Measurements from ENCODE around the gene ATP5ME.

Gene ATP5ME

DNA sequence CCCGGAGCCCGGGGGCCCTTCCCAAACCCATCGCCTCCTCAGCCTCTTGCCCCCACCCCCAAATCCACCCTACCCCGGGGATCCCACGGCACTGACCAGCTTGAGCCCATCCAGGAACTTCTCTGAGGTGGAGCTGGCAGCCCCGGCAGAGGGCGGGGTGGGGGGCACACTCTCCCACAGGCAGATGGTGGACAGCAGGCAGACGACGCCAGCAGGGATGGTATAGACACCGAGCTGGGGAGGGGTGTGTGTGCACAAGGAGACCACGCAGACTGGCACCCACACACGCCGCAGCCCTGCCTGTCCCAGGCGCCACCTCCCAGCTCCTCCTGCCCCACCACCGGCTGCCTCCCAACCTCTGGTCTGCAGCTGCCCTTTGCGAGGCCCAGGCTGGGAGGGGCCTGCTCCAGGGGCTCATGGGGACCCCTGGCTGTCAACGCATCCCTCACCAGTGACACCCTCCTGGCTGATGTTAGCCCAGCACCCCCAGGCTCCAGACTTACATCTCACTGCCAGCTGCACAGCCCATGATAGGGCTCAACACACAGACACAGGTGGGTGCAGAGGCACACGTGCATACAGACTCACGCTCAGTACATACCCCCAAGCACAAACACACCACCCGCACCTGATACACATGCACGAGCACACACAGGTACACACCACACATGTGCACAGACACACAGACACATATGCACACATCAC lies 10.7 kb upstream of the ATP5ME start:
- intact Hi-C loops (cut with DNase I; ENCODE audit: low total_unique reads): no loop called here
- H3K4me1 ChIP-seq: peaks cover 0 to 41% (median 22%) of the 10 kb centered on the region in 4 donors
- DNase-seq: no peak
- TF ChIP-seq, protein P1, sequence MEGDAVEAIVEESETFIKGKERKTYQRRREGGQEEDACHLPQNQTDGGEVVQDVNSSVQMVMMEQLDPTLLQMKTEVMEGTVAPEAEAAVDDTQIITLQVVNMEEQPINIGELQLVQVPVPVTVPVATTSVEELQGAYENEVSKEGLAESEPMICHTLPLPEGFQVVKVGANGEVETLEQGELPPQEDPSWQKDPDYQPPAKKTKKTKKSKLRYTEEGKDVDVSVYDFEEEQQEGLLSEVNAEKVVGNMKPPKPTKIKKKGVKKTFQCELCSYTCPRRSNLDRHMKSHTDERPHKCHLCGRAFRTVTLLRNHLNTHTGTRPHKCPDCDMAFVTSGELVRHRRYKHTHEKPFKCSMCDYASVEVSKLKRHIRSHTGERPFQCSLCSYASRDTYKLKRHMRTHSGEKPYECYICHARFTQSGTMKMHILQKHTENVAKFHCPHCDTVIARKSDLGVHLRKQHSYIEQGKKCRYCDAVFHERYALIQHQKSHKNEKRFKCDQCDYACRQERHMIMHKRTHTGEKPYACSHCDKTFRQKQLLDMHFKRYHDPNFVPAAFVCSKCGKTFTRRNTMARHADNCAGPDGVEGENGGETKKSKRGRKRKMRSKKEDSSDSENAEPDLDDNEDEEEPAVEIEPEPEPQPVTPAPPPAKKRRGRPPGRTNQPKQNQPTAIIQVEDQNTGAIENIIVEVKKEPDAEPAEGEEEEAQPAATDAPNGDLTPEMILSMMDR (IDR thresholded peaks at IDR 0.05): no peak
- peaks cover 0 to 4% (median 0%) of the 10 kb centered on the region in 3 donors for H3K36me3 ChIP-seq
- H3K9me3 ChIP-seq: no peaks in the 10 kb centered on the region
- peaks cover 0 to 60% of the 10 kb centered on the region in 2 donors for H3K27me3 ChIP-seq
- H3K27ac ChIP-seq: no peak overlapping the region
- H3K4me3 ChIP-seq: no peak overlapping the region

DNA sequence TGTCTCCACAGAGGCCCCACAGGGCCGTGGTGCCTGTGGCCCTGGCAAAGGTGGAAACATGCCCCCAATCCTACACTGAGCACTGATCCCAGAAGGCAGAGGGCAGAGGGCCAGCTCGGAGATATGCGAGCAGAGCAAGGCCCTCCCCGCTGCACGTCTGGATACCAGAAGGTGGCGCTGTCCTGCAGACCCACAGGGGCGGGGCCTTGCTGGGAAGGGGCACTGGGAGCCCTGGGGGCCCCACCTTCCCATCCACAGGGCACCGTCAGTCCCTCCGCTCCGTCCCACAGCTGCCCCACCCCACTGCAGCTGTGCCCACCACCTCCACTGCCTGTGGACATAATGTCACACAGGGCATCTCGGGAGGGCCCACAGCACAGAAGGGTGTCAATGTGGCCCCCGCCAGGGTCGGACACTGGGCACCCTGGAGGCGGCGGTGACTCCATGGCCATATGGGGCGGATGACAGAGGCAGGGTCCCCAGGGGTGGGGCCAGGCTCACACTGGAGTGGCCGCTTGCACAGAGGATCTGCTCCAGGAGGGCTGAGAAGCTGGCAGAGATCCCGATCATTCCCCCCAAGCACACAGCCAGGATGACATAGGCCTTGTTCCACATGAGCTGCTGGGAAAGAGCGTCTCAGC lies 10.0 kb upstream of the ATP5ME start:
- Histone ChIP-seq H3K27me3 (peaks cover 0 to 66% of the 10 kb centered on the region in 2 donors), H3K4me1 (peaks cover 0 to 36% (median 20%) of the 10 kb centered on the region in 4 donors), H3K9me3 (no peaks in the 10 kb centered on the region), H3K36me3 (peaks cover 0 to 4% (median 0%) of the 10 kb centered on the region in 3 donors), H3K27ac (no peak overlapping the region), H3K4me3 (no peak overlapping the region)
- DNase-seq: peak in 1 of 2 donors; percentile 58
- TF ChIP-seq, protein P1 (IDR thresholded peaks at IDR 0.05): peak; percentile 30 to 32
- intact Hi-C loops (cut with DNase I; ENCODE audit: low total_unique reads): no loop called here

DNA sequence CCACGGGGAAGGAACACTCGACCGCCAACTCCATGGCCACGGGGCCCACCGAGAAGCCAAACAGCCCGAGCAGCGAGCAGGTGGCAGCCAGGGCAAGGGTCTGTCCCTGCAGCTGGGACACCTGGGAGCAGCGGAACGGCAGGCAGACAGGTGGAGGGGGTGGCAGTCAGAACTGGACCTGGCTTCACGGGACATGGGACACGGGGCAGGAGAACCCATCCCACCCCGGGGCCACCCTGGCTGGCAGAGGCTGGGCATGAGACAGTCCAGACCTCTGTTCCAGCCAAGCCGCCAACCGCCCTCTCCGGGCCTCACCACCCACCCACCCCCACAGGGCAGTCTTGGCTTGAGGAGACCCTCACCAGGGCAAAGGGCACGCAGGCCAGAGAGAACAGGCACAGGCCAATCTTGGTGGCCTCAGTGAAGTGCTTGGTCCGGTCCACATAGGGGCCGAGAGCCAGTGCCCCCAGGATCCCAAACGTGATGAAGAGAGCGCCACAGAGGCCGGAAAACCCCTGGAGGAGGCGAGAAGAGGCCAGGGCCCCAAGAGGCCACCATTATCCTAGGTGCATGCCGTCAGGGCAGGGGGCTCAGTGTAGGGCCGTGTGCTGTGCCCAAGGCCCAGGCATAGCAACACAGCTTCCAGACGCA lies 9.3 kb upstream of the ATP5ME start:
- intact Hi-C loops (cut with DNase I; ENCODE audit: low total_unique reads): no loop called here
- no peak for DNase-seq
- Histone ChIP-seq H3K36me3 (peaks cover 0 to 4% (median 0%) of the 10 kb centered on the region in 3 donors), H3K4me3 (no peak overlapping the region), H3K9me3 (no peaks in the 10 kb centered on the region), H3K27me3 (peaks cover 0 to 66% of the 10 kb centered on the region in 2 donors), H3K27ac (no peak overlapping the region), H3K4me1 (peaks cover 0 to 29% (median 17%) of the 10 kb centered on the region in 4 donors)
- TF ChIP-seq, protein P1 (IDR thresholded peaks at IDR 0.05): no peak

DNA sequence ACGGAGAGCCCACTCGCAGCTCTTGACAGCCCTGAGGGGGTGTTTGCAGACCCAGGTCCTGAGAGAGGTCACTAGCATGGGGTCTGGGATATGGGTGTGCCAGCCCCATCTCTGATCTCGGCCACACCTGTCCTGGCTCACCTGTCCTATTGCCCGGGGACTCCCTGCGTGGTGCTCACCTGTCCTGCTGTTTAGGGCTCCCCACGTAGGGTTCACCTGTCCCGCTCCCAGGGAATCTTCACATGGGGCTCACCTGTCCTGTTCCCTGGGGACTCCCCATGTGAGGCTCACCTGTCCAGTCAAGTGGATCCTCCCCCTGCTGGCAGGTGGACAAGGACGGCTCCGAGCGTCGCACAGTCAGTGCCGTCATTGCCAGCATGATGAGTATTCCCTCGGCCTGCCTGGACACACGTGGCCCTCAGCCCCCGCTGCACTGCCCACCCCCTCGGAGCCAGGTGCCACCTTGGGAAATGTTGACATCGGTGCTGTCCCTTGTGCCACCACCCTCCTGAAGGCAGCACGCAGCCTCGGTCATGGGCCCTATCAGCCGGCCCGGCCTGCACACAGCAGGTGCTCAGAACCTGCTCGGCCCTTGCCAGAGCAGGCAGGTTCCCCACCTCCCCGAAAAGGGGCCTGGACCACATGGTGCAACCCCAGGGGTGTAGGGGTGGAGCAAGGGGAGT lies 8.6 kb upstream of the ATP5ME start:
- Histone ChIP-seq H3K9me3 (no peaks in the 10 kb centered on the region), H3K4me3 (no peak overlapping the region), H3K4me1 (peaks cover 0 to 27% (median 14%) of the 10 kb centered on the region in 4 donors), H3K27me3 (peaks cover 0 to 66% of the 10 kb centered on the region in 2 donors), H3K27ac (no peak overlapping the region), H3K36me3 (peaks cover 0 to 4% (median 0%) of the 10 kb centered on the region in 3 donors)
- DNase-seq: no peak
- intact Hi-C loops (cut with DNase I; ENCODE audit: low total_unique reads): no loop called here
- TF ChIP-seq, protein P1 (IDR thresholded peaks at IDR 0.05): no peak

DNA sequence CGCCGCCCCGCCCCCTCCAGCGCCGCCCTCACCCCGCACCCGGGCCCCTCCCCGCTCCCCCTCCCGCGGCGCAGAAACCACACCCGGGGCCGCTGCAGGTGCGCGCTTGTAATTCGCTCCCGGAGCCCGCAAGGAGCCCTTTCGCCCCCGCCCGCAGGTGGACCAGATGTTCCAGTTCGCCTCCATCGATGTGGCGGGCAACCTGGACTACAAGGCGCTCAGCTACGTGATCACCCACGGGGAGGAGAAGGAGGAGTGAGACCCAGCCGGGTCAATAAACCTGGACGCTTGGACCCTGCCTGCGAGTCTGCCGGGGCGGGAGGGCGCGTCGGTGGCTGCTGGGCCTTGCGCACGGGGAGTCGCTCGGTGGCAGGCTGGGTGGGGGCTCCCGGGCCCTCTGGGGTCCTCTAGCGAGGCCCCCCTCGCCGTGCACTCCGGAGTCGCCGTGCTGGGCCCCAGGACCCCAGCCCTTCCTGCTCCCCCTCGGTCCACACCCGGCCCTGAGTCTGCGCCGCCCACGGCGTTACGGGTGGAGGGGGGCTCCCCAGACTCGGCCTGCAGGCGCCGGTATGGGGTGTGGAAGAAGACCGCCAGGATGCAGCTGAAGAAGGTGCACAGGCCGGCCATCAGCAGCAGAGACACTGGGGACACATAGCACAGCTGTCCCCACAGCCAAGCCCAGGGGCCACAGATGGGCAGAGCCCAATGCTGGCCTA lies 7.8 kb upstream of the ATP5ME start:
- TF ChIP-seq, protein P1 (IDR thresholded peaks at IDR 0.05): no peak
- H3K27ac ChIP-seq: no peak overlapping the region
- no peak overlapping the region for H3K4me3 ChIP-seq
- H3K4me1 ChIP-seq: peaks cover 0 to 24% (median 12%) of the 10 kb centered on the region in 4 donors
- H3K36me3 ChIP-seq: peaks cover 0 to 4% (median 0%) of the 10 kb centered on the region in 3 donors
- H3K27me3 ChIP-seq: peaks cover 0 to 68% of the 10 kb centered on the region in 2 donors
- no peaks in the 10 kb centered on the region for H3K9me3 ChIP-seq
- intact Hi-C loops (cut with DNase I; ENCODE audit: low total_unique reads): no loop called here
- no peak for DNase-seq
